HG02970 (cell line): ENCODE measurements around the gene RPL11.
A peak's percentile ranks its signal among the peaks of the same experiment; 100 is the strongest.
"Not testable (repeated sequence)": the region's sequence is repeated elsewhere in the genome, so short reads cannot be mapped to it uniquely, and the experiment has no call there.

Source experiments
- ATAC-seq: cut with Tn5 transposase; IDR thresholded peaks from one replicate; pipeline ENCODE4 v1.9.1; 2021; ENCODE audit warnings: mild to moderate bottlenecking, moderate library complexity, moderate number of reproducible peaks; ENCODE audit not compliant: unreplicated experiment, low FRiP score

The RPL11 gene

GRCh38 chr1:23691499-23692307, at the start of gene RPL11:
RPL11 (plus strand) TSS chr1:23691806; CDS start chr1:23691824, 18 bp downstream.
- ATAC-seq: peak; percentile 83

GRCh38 chr1:23643736-23644554, 47.7 kb upstream of the RPL11 start:
- no peak for ATAC-seq

- ATAC-seq: no peak
Measured at GRCh38 chr1:23644555-23644866, 47.1 kb upstream of the RPL11 start.

DNA sequence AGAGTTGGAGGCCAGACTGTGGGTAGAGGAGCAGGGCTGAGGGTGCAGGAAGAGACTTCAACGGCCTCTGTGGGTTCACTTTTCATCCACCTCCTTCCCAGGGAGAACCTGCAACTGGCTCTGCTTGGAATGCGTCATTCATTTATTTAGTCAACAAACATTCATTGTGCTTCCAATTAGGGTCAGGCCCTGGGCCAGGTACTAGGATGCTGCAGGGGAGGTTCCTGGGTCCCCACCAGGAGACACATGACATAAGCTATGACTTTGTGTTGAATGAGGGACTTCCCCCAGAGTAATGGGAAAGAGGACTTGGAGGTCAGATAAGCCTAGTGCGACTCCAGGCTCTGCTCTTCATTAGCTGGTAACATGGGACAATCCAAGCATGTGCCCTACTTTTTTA, 46.3 kb upstream of the RPL11 start:
- no peak for ATAC-seq

DNA sequence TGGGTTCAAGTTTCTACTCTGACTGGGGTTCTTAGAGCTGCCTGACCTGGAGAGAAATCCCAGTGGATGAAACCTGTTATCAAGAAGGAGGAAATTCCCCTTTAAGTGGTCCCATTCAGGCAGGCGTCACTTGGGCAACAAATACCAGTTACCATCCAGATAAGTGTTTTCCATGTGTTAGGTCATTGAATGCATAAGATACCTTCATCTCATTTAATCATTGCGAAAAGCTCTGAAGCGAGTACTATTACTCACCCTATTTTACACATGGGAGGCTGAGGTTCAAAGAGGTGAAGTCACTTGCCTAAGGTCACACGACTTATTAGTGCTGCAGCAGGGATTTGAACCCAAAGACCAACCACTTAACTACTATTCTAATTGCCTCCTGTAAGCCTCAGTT, 45.5 kb upstream of the RPL11 start:
- ATAC-seq: no peak

DNA sequence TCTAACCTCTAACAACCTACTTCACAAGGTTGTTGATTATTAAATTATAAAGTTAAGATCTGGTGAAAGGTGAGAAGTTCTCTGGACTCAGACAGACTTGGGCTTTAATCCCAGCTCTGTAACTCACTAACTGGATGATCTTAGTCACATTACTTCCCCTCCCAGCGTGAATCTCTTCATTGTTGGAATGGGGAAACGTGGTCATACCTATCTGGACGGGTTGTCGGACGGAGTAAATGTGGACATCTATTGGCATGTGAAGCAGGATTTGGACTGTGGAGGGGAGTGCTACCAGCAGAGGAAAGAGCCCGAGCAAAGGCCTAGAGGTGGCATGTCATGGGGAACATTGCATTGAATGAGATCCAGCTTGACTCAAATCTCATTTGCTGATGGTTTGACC, 45.1 kb upstream of the RPL11 start:
- no peak for ATAC-seq

GRCh38 chr1:23648576-23648975, 43.0 kb upstream of the RPL11 start:
- no peak for ATAC-seq

- not testable (repeated sequence) for ATAC-seq
Measured at GRCh38 chr1:23649157-23649556, 42.4 kb upstream of the RPL11 start.

- ATAC-seq: no peak
Measured at GRCh38 chr1:23650344-23650990, 41.1 kb upstream of the RPL11 start.

DNA sequence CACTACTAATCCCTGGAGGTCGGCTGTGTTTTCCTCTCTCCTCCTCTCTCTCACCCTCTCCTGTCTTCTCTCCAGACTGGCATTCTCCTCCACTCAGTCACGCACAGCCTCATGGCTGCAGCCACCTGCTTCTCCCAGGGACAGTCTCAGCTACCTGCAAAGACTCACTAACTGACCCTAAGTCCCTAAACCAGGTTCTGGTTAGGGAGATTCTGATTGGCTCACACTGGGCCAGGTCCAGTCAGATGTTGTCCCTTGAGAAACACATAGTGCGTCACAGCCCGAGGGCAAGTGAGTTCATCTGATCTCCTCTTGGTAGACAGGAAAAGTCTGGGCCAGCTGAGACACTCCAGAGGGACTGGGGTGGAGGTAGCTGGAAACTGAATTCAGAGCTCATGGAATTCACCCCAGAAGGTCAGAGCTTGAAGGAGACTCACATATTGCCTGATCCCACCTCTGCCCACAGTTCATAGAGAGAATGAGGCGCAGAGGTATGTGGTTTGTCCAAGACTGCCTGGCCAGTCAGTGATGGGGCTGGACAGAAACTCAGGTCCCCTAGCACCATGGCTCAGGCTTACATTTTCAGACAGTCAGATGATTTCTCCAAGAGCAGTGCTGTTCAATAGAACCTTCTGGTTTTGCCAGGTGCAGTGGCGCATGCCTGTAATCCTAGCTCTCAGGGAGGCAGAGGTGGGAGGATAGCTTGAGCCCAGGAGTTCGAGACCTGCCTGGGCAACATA, 40.4 kb upstream of the RPL11 start:
- ATAC-seq: no peak

DNA sequence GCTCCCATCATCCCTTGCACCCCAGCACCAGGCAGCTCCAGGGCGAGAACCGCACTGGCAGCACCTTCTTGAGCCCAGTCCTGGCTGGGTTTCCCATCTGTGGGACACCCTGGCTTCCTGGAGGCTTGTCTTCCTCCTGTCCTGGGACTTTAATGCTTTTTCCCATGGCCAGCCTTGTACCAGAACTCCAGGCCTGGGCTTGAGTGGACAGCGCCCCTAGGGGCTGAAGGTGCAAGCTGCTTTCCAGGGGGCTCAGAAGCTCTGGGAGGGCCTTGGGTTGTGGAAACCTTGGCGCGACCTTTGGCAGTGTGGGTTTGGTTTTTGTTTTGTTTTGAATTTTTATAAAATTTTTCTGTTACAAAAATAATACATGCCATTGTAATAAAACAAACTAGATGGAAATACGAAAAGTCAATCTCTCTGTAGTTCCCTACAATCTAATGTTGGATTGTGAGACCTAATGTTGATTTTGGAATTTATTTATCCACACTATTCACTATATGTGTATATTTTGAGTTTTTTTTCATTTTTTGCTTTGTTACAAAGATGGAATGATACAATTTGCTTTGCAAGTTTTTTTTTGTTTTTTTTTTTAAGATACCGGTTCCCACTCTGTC, 33.8 kb upstream of the RPL11 start:
- no peak for ATAC-seq

GRCh38 chr1:23660671-23661070, 30.9 kb upstream of the RPL11 start:
- ATAC-seq: no peak

DNA sequence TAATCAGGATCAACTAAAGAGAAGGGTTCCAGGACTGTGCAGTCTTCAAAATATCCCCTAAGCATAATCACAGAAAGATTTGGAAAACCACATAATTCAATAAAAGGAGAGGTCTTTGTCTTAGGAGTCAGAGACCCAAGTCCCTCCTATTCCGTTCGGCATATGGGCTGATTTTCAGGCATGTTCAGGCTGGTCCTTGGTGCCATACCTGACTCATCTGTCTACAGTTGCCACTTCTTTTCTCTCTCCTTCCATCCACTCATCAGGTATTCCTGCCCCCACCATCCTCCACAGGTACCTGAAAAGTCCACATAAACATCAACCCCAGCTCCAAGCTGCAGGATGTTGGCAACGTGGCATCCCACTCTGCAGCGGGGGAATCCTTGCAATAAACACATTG, 29.7 kb upstream of the RPL11 start:
- ATAC-seq: no peak

DNA sequence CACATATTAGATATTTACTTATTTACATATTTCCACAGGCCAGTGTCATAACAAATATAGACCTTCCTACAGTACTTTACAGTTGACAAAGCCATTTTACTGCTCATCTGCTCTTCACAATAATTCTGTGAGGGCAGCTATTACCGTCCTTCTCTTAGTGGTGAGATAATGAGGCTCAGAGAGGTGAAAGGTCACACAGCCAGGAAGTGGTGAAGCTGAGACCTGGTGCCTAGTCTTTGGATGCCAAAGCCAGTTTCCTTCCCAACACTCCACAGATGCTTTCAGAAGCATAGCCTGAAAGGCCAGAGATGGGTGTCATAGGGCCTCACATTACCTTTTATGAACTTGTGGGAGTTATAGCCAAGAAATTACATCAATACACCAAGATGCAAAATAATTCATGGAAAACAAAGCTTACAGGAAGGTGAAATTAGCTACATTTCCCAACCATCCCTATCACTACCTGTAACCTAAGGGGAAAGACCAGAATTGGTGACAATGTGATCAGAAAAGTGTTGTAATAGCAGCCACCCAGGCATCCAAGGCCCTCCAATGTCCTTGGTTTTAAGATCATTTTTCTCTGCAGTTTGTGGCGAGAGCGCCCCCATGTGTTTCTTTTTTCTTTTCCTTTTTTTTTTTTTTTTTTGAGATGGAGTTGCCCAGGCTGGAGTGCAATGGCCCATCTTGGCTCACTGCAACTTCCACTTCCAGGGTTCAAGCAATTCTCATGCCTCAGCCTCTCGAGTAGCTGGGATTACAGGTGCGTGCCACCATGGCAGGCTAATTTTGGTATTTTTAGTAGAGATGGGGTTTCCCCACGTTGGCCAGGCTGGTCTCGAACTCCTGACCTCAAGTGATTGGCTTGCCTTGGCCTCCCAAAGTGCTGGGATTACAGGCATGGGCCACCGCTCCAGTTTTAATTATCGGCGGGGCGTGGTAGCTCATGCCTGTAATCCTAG, 26.5 kb upstream of the RPL11 start:
- no peak for ATAC-seq

DNA sequence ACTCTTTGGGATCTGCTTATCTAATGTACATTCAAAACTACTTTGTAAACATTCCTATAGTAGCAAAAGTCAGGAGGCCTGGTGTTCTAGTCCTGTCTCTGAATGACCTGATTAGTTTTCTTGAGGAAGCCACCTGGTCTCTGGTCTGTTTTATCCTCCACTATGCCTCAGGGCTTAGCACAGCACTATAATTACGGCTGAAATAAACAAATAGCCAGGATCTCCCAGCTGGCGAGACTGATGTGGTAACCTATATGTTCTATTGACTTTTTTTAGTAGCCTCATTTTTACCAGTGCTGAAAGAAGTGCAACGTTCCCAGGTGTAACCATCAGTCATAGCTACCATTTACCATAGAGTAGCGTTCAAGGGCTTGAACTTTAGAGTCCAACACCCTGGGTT, 24.2 kb upstream of the RPL11 start:
- no peak for ATAC-seq

DNA sequence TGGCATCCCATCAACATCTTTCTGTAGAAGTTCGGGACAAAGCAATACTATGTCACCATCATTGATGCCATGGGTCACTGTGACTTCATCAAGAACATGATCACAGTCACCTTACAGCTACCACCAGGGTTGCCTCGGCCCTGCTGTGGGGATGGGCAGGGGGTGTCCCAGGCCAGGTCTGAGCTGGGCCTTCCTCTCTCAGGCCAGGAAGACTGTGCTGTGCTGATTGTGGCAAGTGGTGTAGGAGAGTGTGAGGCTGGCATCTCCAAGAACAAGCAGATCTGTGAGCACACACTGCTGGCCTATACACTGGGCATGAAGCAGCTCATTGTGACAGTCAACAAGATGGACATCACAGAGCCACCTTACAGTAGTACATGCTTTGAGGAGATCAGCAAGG, 20.9 kb upstream of the RPL11 start:
- ATAC-seq: no peak

GRCh38 chr1:23673086-23673813, 18.4 kb upstream of the RPL11 start:
- no peak for ATAC-seq

- ATAC-seq: no peak
Measured at GRCh38 chr1:23679815-23680214, 11.8 kb upstream of the RPL11 start.

DNA sequence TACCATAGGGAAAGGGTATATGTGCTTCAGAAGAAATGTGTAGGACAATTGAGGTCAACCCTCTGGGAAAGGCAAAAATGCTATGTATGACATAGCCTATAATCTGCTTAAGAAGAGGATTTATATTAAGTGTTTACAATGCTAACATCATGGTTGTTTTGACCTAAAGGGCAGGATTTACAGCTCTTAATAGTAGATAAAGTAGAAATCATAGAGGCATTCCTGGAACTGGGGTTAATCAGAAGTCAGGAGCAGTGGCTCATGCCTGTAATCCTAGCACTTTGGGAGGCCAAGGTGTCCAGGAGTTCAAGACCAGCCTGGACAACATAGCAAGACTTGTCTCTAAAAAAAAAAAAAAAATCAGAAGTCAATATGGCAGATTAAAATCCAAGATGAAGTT, 8.7 kb upstream of the RPL11 start:
- ATAC-seq: no peak
